Esophagus squamous epithelium (tissue), 4 donors: Measurements from ENCODE around the gene TEKTIP1.

Experiments used
- POLR2A ChIP-seq, 4 donors: fragments of 450-650 bp; IDR thresholded peaks; one replicate each; pipeline ENCODE4 v1.6.1; 2017; ENCODE audit warnings: antibody characterized with exemption in 4 of 4, mild to moderate bottlenecking in 4 of 4, moderate library complexity in 3 of 4
- TF ChIP-seq, protein P1 (sequence below), 6 experiments: fragments of 450-650 bp in 4 of 6; fragments of 200-600 bp in 2 of 6; sonication (generic) in 2 of 6; IDR thresholded peaks; one replicate each; pipeline ENCODE4 v1.5.1; 2016 to 2019; ENCODE audit warnings: antibody characterized with exemption in 6 of 6, mild to moderate bottlenecking in 4 of 6, moderate library complexity in 4 of 6

DNA sequence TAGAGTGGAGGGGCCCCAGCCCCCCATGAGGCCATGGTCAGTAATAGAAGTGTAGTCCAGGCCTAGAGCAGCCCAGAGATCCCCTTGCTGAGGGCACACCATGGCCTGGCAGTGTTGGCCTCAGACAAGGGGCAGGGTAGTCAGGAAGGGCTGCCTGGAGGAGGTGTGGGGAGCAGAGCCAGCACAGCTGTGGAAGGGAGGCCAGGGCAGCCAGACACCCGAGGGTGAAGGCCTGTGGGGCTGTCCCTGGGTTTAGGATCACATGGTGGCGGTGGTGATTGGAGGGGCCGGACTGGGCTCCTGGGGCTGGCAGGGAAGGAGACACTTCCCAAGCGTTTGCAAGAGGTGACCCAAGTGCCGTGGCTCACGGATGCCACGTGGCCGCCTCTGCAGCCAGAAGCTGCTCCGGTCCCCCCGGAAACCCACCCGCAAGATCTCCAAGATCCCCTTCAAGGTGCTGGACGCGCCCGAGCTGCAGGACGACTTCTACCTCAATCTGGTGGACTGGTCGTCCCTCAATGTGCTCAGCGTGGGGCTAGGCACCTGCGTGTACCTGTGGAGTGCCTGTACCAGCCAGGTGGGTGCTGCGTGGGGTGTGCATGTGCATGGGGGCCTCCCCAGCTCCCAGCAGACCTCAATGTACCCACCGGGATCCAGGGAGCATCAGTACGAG is 11.6 kb upstream of the TEKTIP1 start:
- TF ChIP-seq, protein P1, sequence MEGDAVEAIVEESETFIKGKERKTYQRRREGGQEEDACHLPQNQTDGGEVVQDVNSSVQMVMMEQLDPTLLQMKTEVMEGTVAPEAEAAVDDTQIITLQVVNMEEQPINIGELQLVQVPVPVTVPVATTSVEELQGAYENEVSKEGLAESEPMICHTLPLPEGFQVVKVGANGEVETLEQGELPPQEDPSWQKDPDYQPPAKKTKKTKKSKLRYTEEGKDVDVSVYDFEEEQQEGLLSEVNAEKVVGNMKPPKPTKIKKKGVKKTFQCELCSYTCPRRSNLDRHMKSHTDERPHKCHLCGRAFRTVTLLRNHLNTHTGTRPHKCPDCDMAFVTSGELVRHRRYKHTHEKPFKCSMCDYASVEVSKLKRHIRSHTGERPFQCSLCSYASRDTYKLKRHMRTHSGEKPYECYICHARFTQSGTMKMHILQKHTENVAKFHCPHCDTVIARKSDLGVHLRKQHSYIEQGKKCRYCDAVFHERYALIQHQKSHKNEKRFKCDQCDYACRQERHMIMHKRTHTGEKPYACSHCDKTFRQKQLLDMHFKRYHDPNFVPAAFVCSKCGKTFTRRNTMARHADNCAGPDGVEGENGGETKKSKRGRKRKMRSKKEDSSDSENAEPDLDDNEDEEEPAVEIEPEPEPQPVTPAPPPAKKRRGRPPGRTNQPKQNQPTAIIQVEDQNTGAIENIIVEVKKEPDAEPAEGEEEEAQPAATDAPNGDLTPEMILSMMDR (IDR thresholded peaks at IDR 0.05): no peak
- TF ChIP-seq POLR2A (IDR thresholded peaks at IDR 0.05): no peak
